MM.1S (cell line): ENCODE data around the gene NAGLU.

Experiments used
- DNase-seq: peaks from one replicate; pipeline ENCODE4 v3.0.0-alpha.2; 2015
- H2AFZ ChIP-seq: fragments of 300-600 bp; sonication (generic); 2 replicates; pipeline ENCODE4 v1.6.0; 2016; ENCODE audit warnings: antibody characterized with exemption, low read length
- H3F3A ChIP-seq: fragments of 300-600 bp; sonication (generic); 2 replicates; pipeline ENCODE4 v1.6.1; 2016; ENCODE audit warnings: mild to moderate bottlenecking, antibody characterized with exemption, low read length, moderate library complexity, mixed read lengths; ENCODE audit not compliant: insufficient read depth
- H3K27ac ChIP-seq: fragments of 300-600 bp; sonication (generic); 2 replicates; pipeline ENCODE4 v1.5.1; 2016; ENCODE audit warnings: mild to moderate bottlenecking, low read length
- H3K27me3 ChIP-seq: fragments of 300-600 bp; sonication (generic); replicated peaks from 2 replicates; pipeline ENCODE4 v1.6.0; 2016; ENCODE audit warnings: low read length; ENCODE audit not compliant: insufficient read depth
- H3K36me3 ChIP-seq: fragments of 300-600 bp; sonication (generic); replicated peaks from 2 replicates; pipeline ENCODE4 v1.6.1; 2016; ENCODE audit warnings: mild to moderate bottlenecking, low read length, mixed read lengths; ENCODE audit not compliant: insufficient read depth
- H3K4me1 ChIP-seq: fragments of 300-600 bp; sonication (generic); 2 replicates; pipeline ENCODE4 v1.6.1; 2016; ENCODE audit warnings: low read length, mixed read lengths
- H3K4me2 ChIP-seq: fragments of 300-600 bp; sonication (generic); 2 replicates; pipeline ENCODE4 v1.6.0; 2016; ENCODE audit warnings: low read depth, low read length
- H3K4me3 ChIP-seq: fragments of 300-600 bp; sonication (generic); 2 replicates; pipeline ENCODE4 v1.5.1; 2016; ENCODE audit warnings: low read length, mixed read lengths
- H3K79me2 ChIP-seq: fragments of 300-600 bp; sonication (generic); 2 replicates; pipeline ENCODE4 v1.6.1; 2016; ENCODE audit warnings: mixed run types, low read length, mixed read lengths
- H3K9ac ChIP-seq: fragments of 300-600 bp; sonication (generic); 2 replicates; pipeline ENCODE4 v1.6.1; 2016; ENCODE audit warnings: low read length, mixed read lengths
- H3K9me2 ChIP-seq: fragments of 300-600 bp; sonication (generic); replicated peaks from 2 replicates; pipeline ENCODE4 v1.6.1; 2016; ENCODE audit warnings: mild to moderate bottlenecking, low read length, mixed read lengths; ENCODE audit not compliant: insufficient read depth
- H3K9me3 ChIP-seq: fragments of 300-600 bp; sonication (generic); replicated peaks from 2 replicates; pipeline ENCODE4 v1.6.1; 2016; ENCODE audit warnings: mild to moderate bottlenecking, low read length, mixed read lengths; ENCODE audit not compliant: insufficient read depth
- H4K20me1 ChIP-seq: fragments of 300-600 bp; sonication (generic); 2 replicates; pipeline ENCODE4 v1.6.1; 2016; ENCODE audit warnings: mild to moderate bottlenecking, low read length, moderate library complexity, mixed read lengths; ENCODE audit not compliant: insufficient read depth
- EZH2 ChIP-seq: fragments of 300-600 bp; sonication (generic); optimal IDR thresholded peaks from 2 replicates; pipeline ENCODE3; 2017; ENCODE audit warnings: low read depth, mild to moderate bottlenecking, antibody characterized with exemption, low read length, mixed read lengths
- EZH2phosphoT487 ChIP-seq: fragments of 300-600 bp; sonication (generic); IDR thresholded peaks from 2 replicates; pipeline ENCODE4 v1.6.1; 2018; ENCODE audit warnings: antibody characterized with exemption, low read length
- TF ChIP-seq, protein P1 (sequence below): fragments of 300-600 bp; sonication (generic); IDR thresholded peaks from 2 replicates; pipeline ENCODE4 v1.5.1; 2016; ENCODE audit warnings: antibody characterized with exemption, low read length, mixed read lengths

NAGLU gene

GRCh38 chr17:42509841-42510240 lies 26.2 kb upstream of the NAGLU start:
- peaks cover 5% of the 10 kb centered on the region; the same call in 1 of the 2 replicates for H3K36me3 ChIP-seq
- no peaks in the 10 kb centered on the region for H3K9me3 ChIP-seq
- no peak overlapping the region for H3K4me3 ChIP-seq
- no peaks in the 10 kb centered on the region for H3F3A ChIP-seq
- H2AFZ ChIP-seq, result no peak overlapping the region
- no peaks in the 10 kb centered on the region for H3K79me2 ChIP-seq
- H3K9me2 ChIP-seq, result no peaks in the 10 kb centered on the region
- no peak overlapping the region for H3K27ac ChIP-seq
- no peaks in the 10 kb centered on the region for H3K27me3 ChIP-seq
- no peak overlapping the region for H3K9ac ChIP-seq
- DNase-seq, result no peak
- TF ChIP-seq, protein P1, sequence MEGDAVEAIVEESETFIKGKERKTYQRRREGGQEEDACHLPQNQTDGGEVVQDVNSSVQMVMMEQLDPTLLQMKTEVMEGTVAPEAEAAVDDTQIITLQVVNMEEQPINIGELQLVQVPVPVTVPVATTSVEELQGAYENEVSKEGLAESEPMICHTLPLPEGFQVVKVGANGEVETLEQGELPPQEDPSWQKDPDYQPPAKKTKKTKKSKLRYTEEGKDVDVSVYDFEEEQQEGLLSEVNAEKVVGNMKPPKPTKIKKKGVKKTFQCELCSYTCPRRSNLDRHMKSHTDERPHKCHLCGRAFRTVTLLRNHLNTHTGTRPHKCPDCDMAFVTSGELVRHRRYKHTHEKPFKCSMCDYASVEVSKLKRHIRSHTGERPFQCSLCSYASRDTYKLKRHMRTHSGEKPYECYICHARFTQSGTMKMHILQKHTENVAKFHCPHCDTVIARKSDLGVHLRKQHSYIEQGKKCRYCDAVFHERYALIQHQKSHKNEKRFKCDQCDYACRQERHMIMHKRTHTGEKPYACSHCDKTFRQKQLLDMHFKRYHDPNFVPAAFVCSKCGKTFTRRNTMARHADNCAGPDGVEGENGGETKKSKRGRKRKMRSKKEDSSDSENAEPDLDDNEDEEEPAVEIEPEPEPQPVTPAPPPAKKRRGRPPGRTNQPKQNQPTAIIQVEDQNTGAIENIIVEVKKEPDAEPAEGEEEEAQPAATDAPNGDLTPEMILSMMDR, result no peak
- no peak for TF ChIP-seq EZH2
- TF ChIP-seq EZH2phosphoT487, result no peak
- no peak overlapping the region for H3K4me2 ChIP-seq
- H3K4me1 ChIP-seq, result no peaks in the 10 kb centered on the region
- H4K20me1 ChIP-seq, result no peaks in the 10 kb centered on the region

DNA sequence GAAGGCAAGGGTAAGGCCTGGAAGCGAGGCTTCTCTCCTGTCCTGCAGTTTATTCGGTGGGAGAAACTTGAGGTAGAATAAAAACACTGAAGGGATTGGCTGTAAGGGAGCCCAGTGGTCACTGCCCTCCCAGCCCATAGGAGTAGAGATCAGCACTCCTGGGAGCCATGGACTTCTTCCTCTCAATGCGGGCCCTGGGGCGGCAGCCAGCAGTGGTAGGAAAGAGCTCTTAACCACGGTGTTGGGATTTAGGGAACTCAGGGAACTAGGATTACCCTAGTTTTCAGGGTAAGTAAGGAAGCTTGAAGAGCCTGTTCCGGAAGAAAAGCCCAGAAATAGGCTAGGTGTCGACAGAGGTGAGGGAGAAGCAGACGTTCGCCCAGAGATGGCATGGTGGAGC lies 23.8 kb upstream of the NAGLU start:
- no peak overlapping the region for H3K4me2 ChIP-seq
- H3K36me3 ChIP-seq, result peaks cover 5% of the 10 kb centered on the region; the same call in 1 of the 2 replicates
- TF ChIP-seq EZH2phosphoT487, result no peak
- TF ChIP-seq, protein P1, result no peak
- TF ChIP-seq EZH2, result no peak
- H3K4me1 ChIP-seq, result no peaks in the 10 kb centered on the region
- H4K20me1 ChIP-seq, result no peaks in the 10 kb centered on the region
- no peak overlapping the region for H3K4me3 ChIP-seq
- no peaks in the 10 kb centered on the region for H3K79me2 ChIP-seq
- no peaks in the 10 kb centered on the region for H3F3A ChIP-seq
- no peaks in the 10 kb centered on the region for H3K9me2 ChIP-seq
- no peaks in the 10 kb centered on the region for H3K27me3 ChIP-seq
- no peak overlapping the region for H3K9ac ChIP-seq
- no peak overlapping the region for H2AFZ ChIP-seq
- no peak overlapping the region for H3K27ac ChIP-seq
- no peak for DNase-seq
- H3K9me3 ChIP-seq, result no peaks in the 10 kb centered on the region

DNA sequence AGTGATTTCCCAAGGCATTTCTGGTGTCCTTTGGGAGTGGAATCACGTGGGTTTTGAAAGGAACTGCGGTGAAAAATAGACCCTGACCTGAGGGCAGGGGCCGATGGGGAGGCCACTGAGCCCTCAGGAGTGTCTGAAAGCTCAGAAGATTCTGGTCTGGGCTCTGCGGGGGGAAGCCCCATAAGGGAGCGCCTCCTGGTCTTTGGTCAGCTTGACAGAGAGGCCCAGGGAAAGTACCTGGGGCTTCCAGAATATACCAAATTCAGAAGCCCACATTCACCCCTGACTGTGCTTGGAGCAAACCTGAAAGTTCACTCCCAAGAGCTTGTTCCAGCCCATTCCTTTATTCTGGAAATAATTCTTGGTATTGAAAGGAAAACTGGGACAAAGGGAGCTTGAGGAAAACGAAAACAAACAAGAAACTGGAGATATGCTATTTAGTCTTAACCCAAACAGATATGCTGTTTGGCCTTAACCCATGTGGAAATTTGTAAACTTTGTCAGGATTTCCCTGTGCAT lies 23.2 kb upstream of the NAGLU start:
- TF ChIP-seq, protein P1, result no peak
- no peak for TF ChIP-seq EZH2phosphoT487
- no peak for TF ChIP-seq EZH2
- DNase-seq, result no peak
- H3K9ac ChIP-seq, result no peak overlapping the region

More for the DNA sequence above, 23.2 kb upstream of the NAGLU start:
- Histone ChIP-seq H3K27ac (no peak overlapping the region), H3K27me3 (no peaks in the 10 kb centered on the region), H3K79me2 (no peaks in the 10 kb centered on the region), H2AFZ (no peak overlapping the region), H3K9me3 (no peaks in the 10 kb centered on the region), H3K9me2 (no peaks in the 10 kb centered on the region), H3F3A (no peaks in the 10 kb centered on the region), H3K4me1 (no peaks in the 10 kb centered on the region), H3K4me3 (no peak overlapping the region), H3K36me3 (no peaks in the 10 kb centered on the region), H4K20me1 (no peaks in the 10 kb centered on the region), H3K4me2 (no peak overlapping the region)
